Gastrocnemius medialis (tissue), 4 donors: ENCODE results near the gene RPUSD2. TPM values are rescaled to one million over a fixed set of nuclear protein-coding genes. Genes with fewer than 3 reads are reported as not detected.

ENCODE experiments used
- ATAC-seq, 2 donors: fragments of 150-250 bp; one replicate each; pipeline ENCODE4 v1.9.1; 2016
- DNase-seq, 2 donors: peaks; one replicate each; pipeline ENCODE4 v3.0.0-alpha.2; 2019
- H3K27ac ChIP-seq, 4 donors: fragments of 200-600 bp; sonication (generic); 1 replicate in 1 of 4; 2 replicates in 3 of 4; pipeline ENCODE4 v1.5.1; 2016 to 2018; ENCODE audit warnings: mild to moderate bottlenecking in 2 of 4, moderate library complexity in 1 of 4
- H3K27me3 ChIP-seq, 3 donors: fragments of 200-600 bp; sonication (generic) in 2 of 3; 1 replicate in 1 of 3; 2 replicates in 2 of 3; pipeline versions ENCODE4 v1.5.1 to v1.6.0; 2016 to 2019; ENCODE audit warnings: mild to moderate bottlenecking in 1 of 3, moderate library complexity in 1 of 3
- H3K36me3 ChIP-seq, 2 donors: fragments of 200-600 bp; sonication (generic) in 1 of 2; one replicate each; pipeline ENCODE4 v1.5.1; 2017 to 2018
- H3K4me1 ChIP-seq, 2 donors: fragments of 200-600 bp; sonication (generic) in 1 of 2; one replicate each; pipeline ENCODE4 v1.5.1; 2016 to 2017; ENCODE audit warnings: mild to moderate bottlenecking in 2 of 2
- H3K4me3 ChIP-seq, 4 donors: fragments of 200-600 bp; sonication (generic) in 3 of 4; 1 replicate in 1 of 4; 2 replicates in 3 of 4; pipeline ENCODE4 v1.5.1; 2016 to 2019; ENCODE audit warnings: mild to moderate bottlenecking in 2 of 4
- H3K9me3 ChIP-seq, 3 donors: fragments of 200-600 bp; sonication (generic) in 2 of 3; 1 replicate in 1 of 3; 2 replicates in 2 of 3; pipeline ENCODE4 v1.5.1; 2016 to 2019
- CTCF ChIP-seq, 5 experiments: fragments of 450-650 bp in 3 of 5; fragments of 200-600 bp in 2 of 5; sonication (generic) in 2 of 5; IDR thresholded peaks in 4 of 5; conservative IDR thresholded peaks in 1 of 5; 1 replicate in 4 of 5; 2 replicates in 1 of 5; pipeline ENCODE4 v1.5.1; 2016 to 2019; ENCODE audit warnings: antibody characterized with exemption in 5 of 5, mild to moderate bottlenecking in 3 of 5, moderate library complexity in 3 of 5
- POLR2A ChIP-seq, 2 donors: fragments of 450-650 bp; IDR thresholded peaks; one replicate each; pipeline ENCODE4 v1.6.1; 2017; ENCODE audit warnings: antibody characterized with exemption in 2 of 2, mild to moderate bottlenecking in 2 of 2, moderate library complexity in 2 of 2
- in situ Hi-C, 4 donors: fragments of 200-750 bp; cut with MboI; loops; one replicate each; pipeline versions ENCODE4 v1.15.0 to v1.8.0; 2017; ENCODE audit warnings: low sequenced_read_pairs in 4 of 4
- intact Hi-C: fragments of 100-400 bp; cut with DNase I; formaldehyde crosslinking; loops from one replicate; pipeline ENCODE4 v1.15.1; 2023; ENCODE audit warnings: low total_unique reads
- total RNA-seq, 4 donors: library from RNA; depleted of rRNA; stranded (reverse); fragments of >200 nt; gene quantifications; one replicate each; pipeline versions ENCODE4 v1.1.0 to v1.2.3, GENCODE V29; 2016

The RPUSD2 gene
- total RNA-seq, 4 donors from 2014 or later: 4.5 to 9.1 (median 6.5) TPM

- in situ Hi-C loops (no loop called here), intact Hi-C loops (loop anchor here (10.0 kb wide), 2 partner anchors 118 to 458 kb away; partner anchors contain the start of genes BAHD1 and BMF)
- DNase-seq (no peak), ATAC-seq (no peak)
- Histone ChIP-seq H3K36me3 (peaks cover 0 to 4% of the 10 kb centered on the region in 2 donors), H3K27ac (peak overlapping the region; percentile 96 to 99 (median 97)), H3K4me3 (no peak overlapping the region), H3K27me3 (no peaks in the 10 kb centered on the region), H3K4me1 (peaks cover 37% of the 10 kb centered on the region in 2 donors), H3K9me3 (no peaks in the 10 kb centered on the region)
- TF ChIP-seq POLR2A (IDR thresholded peaks at IDR 0.05): no peak
- no peak for TF ChIP-seq CTCF (IDR thresholded peaks at IDR 0.05 in 4 of 5, conservative IDR thresholded peaks at IDR 0.05 in 1 of 5)
These were observed 6.4 kb upstream of the RPUSD2 start for GRCh38 chr15:40562691-40563090.

- DNase-seq (no peak), ATAC-seq (no peak)
- in situ Hi-C loops: no loop called here
- no peak overlapping the region for H3K4me3 ChIP-seq
- H3K4me1 ChIP-seq: peaks cover 37 to 39% of the 10 kb centered on the region in 2 donors
- H3K9me3 ChIP-seq: no peaks in the 10 kb centered on the region
- H3K27me3 ChIP-seq: no peaks in the 10 kb centered on the region
- peaks cover 0 to 4% of the 10 kb centered on the region in 2 donors for H3K36me3 ChIP-seq
- peak overlapping the region; percentile 96 to 99 (median 97) for H3K27ac ChIP-seq
- TF ChIP-seq POLR2A (IDR thresholded peaks at IDR 0.05) (no peak), CTCF (IDR thresholded peaks at IDR 0.05 in 4 of 5, conservative IDR thresholded peaks at IDR 0.05 in 1 of 5) (no peak)
- intact Hi-C loops: loop anchor here (10.0 kb wide), 2 partner anchors 119 to 459 kb away; partner anchors contain the start of genes BAHD1 and BMF
These were observed 5.7 kb upstream of the RPUSD2 start for GRCh38 chr15:40563426-40563825.

GRCh38 chr15:40564591-40565332 lies 4.3 kb upstream of the RPUSD2 start, which contains the start of gene CCDC32:
CCDC32 (minus strand) TSS chr15:40565042; CDS start chr15:40563015, 2,027 bp downstream.
- Histone ChIP-seq H3K27me3 (no peaks in the 10 kb centered on the region), H3K4me3 (peak within 1 kb of the TSS; percentile 70 to 92 (median 80)), H3K4me1 (peaks cover 42 to 44% of the 10 kb centered on the region in 2 donors), H3K9me3 (no peaks in the 10 kb centered on the region), H3K27ac (peak within 1 kb of the TSS; percentile 96 to 99 (median 97)), H3K36me3 (peaks cover 0 to 4% of the 10 kb centered on the region in 2 donors)
- in situ Hi-C loops (no loop called here), intact Hi-C loops (loop anchor here (1.0 to 10.0 kb wide), 6 partner anchors 10 to 460 kb away; partner anchors contain the start of genes BAHD1, BMF and RMDN3)
- no peak for TF ChIP-seq CTCF (IDR thresholded peaks at IDR 0.05 in 4 of 5, conservative IDR thresholded peaks at IDR 0.05 in 1 of 5)
- peak; percentile 92 to 94 for TF ChIP-seq POLR2A (IDR thresholded peaks at IDR 0.05)
- DNase-seq (peak; percentile 99), ATAC-seq (peak; percentile 95 to 98)

- H3K27me3 ChIP-seq: no peaks in the 10 kb centered on the region
- H3K36me3 ChIP-seq: peaks cover 0 to 4% of the 10 kb centered on the region in 2 donors
- TF ChIP-seq POLR2A (IDR thresholded peaks at IDR 0.05) (no peak), CTCF (IDR thresholded peaks at IDR 0.05 in 4 of 5, conservative IDR thresholded peaks at IDR 0.05 in 1 of 5) (no peak)
- peaks cover 44 to 53% of the 10 kb centered on the region in 2 donors for H3K4me1 ChIP-seq
- in situ Hi-C loops: no loop called here
- peak overlapping the region; percentile 46 to 92 (median 68) for H3K4me3 ChIP-seq
- H3K9me3 ChIP-seq: no peaks in the 10 kb centered on the region
- DNase-seq (no peak), ATAC-seq (no peak)
- intact Hi-C loops: loop anchor here (1.0 to 10.0 kb wide), 5 partner anchors 15 to 461 kb away; partner anchors contain the start of genes BAHD1, BMF and RMDN3
- peak overlapping the region; percentile 96 to 99 (median 97) for H3K27ac ChIP-seq
These were observed 3.5 kb upstream of the RPUSD2 start for GRCh38 chr15:40565333-40566238.
